Thoracic aorta (tissue), 2 donors: ENCODE results near the gene SPECC1. TPM values are rescaled to one million over a fixed set of nuclear protein-coding genes. Genes with fewer than 3 reads are reported as not detected.

Source experiments
- ATAC-seq: fragments of 150-250 bp; one replicate; pipeline ENCODE4 v1.8.0; 2017; ENCODE audit warnings: low read depth; ENCODE audit not compliant: insufficient number of reproducible peaks, low FRiP score
- DNase-seq: peaks from one replicate; pipeline ENCODE4 v3.0.0-alpha.2; 2020; ENCODE audit warnings: low spot score
- H3K27ac ChIP-seq, 2 donors: fragments of 200-600 bp; sonication (generic); 1 replicate in 1 of 2; 2 replicates in 1 of 2; pipeline ENCODE4 v1.5.1; 2016; ENCODE audit warnings: mild to moderate bottlenecking in 2 of 2, moderate library complexity in 2 of 2
- H3K27me3 ChIP-seq: fragments of 200-600 bp; sonication (generic); replicated peaks from 2 replicates; pipeline ENCODE4 v1.6.0; 2016; ENCODE audit warnings: mild to moderate bottlenecking; ENCODE audit not compliant: insufficient read depth
- H3K36me3 ChIP-seq: fragments of 200-600 bp; sonication (generic); one replicate; pipeline ENCODE4 v1.5.1; 2016
- H3K4me1 ChIP-seq, 2 donors: fragments of 200-600 bp; sonication (generic); 1 replicate in 1 of 2; 2 replicates in 1 of 2; pipeline versions ENCODE4 v1.5.1 to v1.6.0; 2016; ENCODE audit warnings: low read depth in 2 of 2, mild to moderate bottlenecking in 1 of 2; ENCODE audit not compliant: control insufficient read depth in 1 of 2
- H3K4me3 ChIP-seq: fragments of 200-600 bp; sonication (generic); 2 replicates; pipeline ENCODE4 v1.5.1; 2016; ENCODE audit warnings: mild to moderate bottlenecking
- H3K9me3 ChIP-seq: fragments of 200-600 bp; sonication (generic); 2 replicates; pipeline ENCODE4 v1.5.1; 2016
- total RNA-seq, 2 donors: library from RNA; depleted of rRNA; stranded (reverse); fragments of >200 nt; gene quantifications; one replicate each; pipeline versions ENCODE4 v1.1.0 to v1.2.3, GENCODE V29; 2016
- TF ChIP-seq, protein P1 (sequence below): fragments of 200-600 bp; sonication (generic); IDR thresholded peaks from one replicate; pipeline ENCODE4 v1.5.1; 2019; ENCODE audit warnings: antibody characterized with exemption

Gene SPECC1
- total RNA-seq, 2 donors from 2014 or later: 89.8 to 91.9 TPM

- Histone ChIP-seq H3K36me3 (no peaks in the 10 kb centered on the region), H3K4me1 (peaks cover 13 to 30% of the 10 kb centered on the region in 2 donors), H3K27me3 (no peaks in the 10 kb centered on the region), H3K4me3 (no peak overlapping the region), H3K9me3 (no peaks in the 10 kb centered on the region), H3K27ac (no peak overlapping the region)
- ATAC-seq (no peak), DNase-seq (no peak)
- TF ChIP-seq, protein P1, sequence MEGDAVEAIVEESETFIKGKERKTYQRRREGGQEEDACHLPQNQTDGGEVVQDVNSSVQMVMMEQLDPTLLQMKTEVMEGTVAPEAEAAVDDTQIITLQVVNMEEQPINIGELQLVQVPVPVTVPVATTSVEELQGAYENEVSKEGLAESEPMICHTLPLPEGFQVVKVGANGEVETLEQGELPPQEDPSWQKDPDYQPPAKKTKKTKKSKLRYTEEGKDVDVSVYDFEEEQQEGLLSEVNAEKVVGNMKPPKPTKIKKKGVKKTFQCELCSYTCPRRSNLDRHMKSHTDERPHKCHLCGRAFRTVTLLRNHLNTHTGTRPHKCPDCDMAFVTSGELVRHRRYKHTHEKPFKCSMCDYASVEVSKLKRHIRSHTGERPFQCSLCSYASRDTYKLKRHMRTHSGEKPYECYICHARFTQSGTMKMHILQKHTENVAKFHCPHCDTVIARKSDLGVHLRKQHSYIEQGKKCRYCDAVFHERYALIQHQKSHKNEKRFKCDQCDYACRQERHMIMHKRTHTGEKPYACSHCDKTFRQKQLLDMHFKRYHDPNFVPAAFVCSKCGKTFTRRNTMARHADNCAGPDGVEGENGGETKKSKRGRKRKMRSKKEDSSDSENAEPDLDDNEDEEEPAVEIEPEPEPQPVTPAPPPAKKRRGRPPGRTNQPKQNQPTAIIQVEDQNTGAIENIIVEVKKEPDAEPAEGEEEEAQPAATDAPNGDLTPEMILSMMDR: no peak
Measured at GRCh38 chr17:20170085-20170484, 160.9 kb downstream of the SPECC1 start.

- ATAC-seq (no peak), DNase-seq (no peak)
- no peak overlapping the region for H3K4me3 ChIP-seq
- H3K9me3 ChIP-seq: no peaks in the 10 kb centered on the region
- no peaks in the 10 kb centered on the region for H3K36me3 ChIP-seq
- H3K27ac ChIP-seq: peak overlapping the region in 1 of 2 donors; percentile 54
- peaks cover 13 to 30% of the 10 kb centered on the region in 2 donors for H3K4me1 ChIP-seq
- TF ChIP-seq, protein P1: no peak
- H3K27me3 ChIP-seq: no peaks in the 10 kb centered on the region
Measured at GRCh38 chr17:20171741-20172365, 162.7 kb downstream of the SPECC1 start.

DNA sequence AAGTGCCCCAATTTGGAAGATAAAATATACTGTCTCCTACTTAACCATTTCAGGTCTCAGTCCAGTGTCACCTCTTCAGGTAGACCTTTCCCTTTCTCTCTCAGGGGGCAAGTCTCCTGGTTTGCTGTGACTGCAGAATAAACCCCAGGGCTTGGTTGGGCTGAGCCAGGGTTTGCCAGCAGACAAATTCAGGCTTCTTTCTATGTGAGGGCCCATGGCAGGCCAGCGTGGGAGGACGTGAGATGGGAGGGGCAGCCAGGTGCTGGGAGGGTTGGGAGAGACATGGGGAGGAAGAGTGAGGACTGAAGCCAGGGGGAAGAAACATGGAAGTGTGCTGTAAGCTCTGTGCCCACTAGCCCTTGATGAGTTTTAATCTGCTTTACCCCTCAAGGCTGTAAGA lies 163.2 kb downstream of the SPECC1 start:
- Histone ChIP-seq H3K4me3 (no peak overlapping the region), H3K27ac (peak overlapping the region in 1 of 2 donors; percentile 54), H3K9me3 (no peaks in the 10 kb centered on the region), H3K27me3 (no peaks in the 10 kb centered on the region), H3K36me3 (no peaks in the 10 kb centered on the region), H3K4me1 (peaks cover 13 to 30% of the 10 kb centered on the region in 2 donors)
- TF ChIP-seq, protein P1: no peak
- DNase-seq: no peak
- ATAC-seq: no peak

GRCh38 chr17:20173091-20173490 lies 163.9 kb downstream of the SPECC1 start:
- no peak for ATAC-seq
- peak overlapping the region in 1 of 2 donors; percentile 54 for H3K27ac ChIP-seq
- no peak for DNase-seq

GRCh38 chr17:20174588-20175265 lies 165.6 kb downstream of the SPECC1 start:
- H3K9me3 ChIP-seq: no peaks in the 10 kb centered on the region
- no peaks in the 10 kb centered on the region for H3K27me3 ChIP-seq
- no peak overlapping the region for H3K27ac ChIP-seq
- no peak overlapping the region for H3K4me3 ChIP-seq
- no peak for ATAC-seq
- no peaks in the 10 kb centered on the region for H3K36me3 ChIP-seq
- peaks cover 13 to 30% of the 10 kb centered on the region in 2 donors for H3K4me1 ChIP-seq
- TF ChIP-seq, protein P1: no peak
- no peak for DNase-seq

More at GRCh38 chr17:20173091-20173490, 163.9 kb downstream of the SPECC1 start:
- H3K4me1 ChIP-seq: peaks cover 13 to 30% of the 10 kb centered on the region in 2 donors
- H3K4me3 ChIP-seq: no peak overlapping the region
- H3K36me3 ChIP-seq: no peaks in the 10 kb centered on the region
- H3K27me3 ChIP-seq: no peaks in the 10 kb centered on the region
- no peaks in the 10 kb centered on the region for H3K9me3 ChIP-seq
- TF ChIP-seq, protein P1: no peak
